Activated CD8-positive, alpha-beta memory T cell treated with anti-CD3 and anti-CD28 coated beads, Interleukin-2, amount 10 ng/mL, durations not matched to agents 7 days and 5 days (primary cell): ENCODE data around the gene ZNF568. TPM values are rescaled to one million over a fixed set of nuclear protein-coding genes. Genes with fewer than 3 reads are reported as not detected.

Experiments
- ATAC-seq: fragments of 150-1000 bp; cut with Tn5 transposase; one replicate; pipeline ENCODE4 v1.10.0; 2021; ENCODE audit warnings: moderate library complexity
- CTCF ChIA-PET: fragments of 350-600 bp; sonication (Branson Sonifier 250); formaldehyde crosslinking; loops from one replicate; lab custom pipeline; 2021; ENCODE audit warnings: antibody characterized with exemption; lab: Charles Lee
- DNase-seq: peaks from one replicate; pipeline ENCODE4 v3.0.0-alpha.2; 2020
- H3K27ac Mint-ChIP-seq: one replicate; pipeline ENCODE4 v1.8.0; 2021; ENCODE audit warnings: mild to moderate bottlenecking, mixed read lengths
- H3K27me3 Mint-ChIP-seq: one replicate; pipeline ENCODE4 v1.8.0; 2021; ENCODE audit warnings: mixed read lengths
- H3K36me3 Mint-ChIP-seq: one replicate; pipeline ENCODE4 v1.8.0; 2021; ENCODE audit warnings: mild to moderate bottlenecking, mixed read lengths
- H3K4me1 Mint-ChIP-seq: one replicate; pipeline ENCODE4 v1.8.0; 2021; ENCODE audit warnings: mixed read lengths
- H3K4me3 Mint-ChIP-seq: one replicate; pipeline ENCODE4 v1.8.0; 2021; ENCODE audit warnings: mild to moderate bottlenecking, moderate library complexity, mixed read lengths
- H3K9me3 Mint-ChIP-seq: one replicate; pipeline ENCODE4 v1.8.0; 2022; ENCODE audit warnings: low read depth, mixed read lengths
- total RNA-seq, 2 experiments: library from RNA; stranded (reverse); gene quantifications; one replicate each; pipeline ENCODE4 v1.2.3, GENCODE V29; 2021

The ZNF568 gene
- total RNA-seq, 2 experiments from 2014 or later = 6.7 to 8.6 TPM

- no peak overlapping the region for H3K27ac Mint-ChIP-seq
- no peak for DNase-seq
- H3K9me3 Mint-ChIP-seq = peaks cover 10% of the 10 kb centered on the region
- ATAC-seq = no peak
- CTCF ChIA-PET = no interaction called here
- no peaks in the 10 kb centered on the region for H3K27me3 Mint-ChIP-seq
- no peaks in the 10 kb centered on the region for H3K36me3 Mint-ChIP-seq
- H3K4me3 Mint-ChIP-seq = no peak overlapping the region
- no peaks in the 10 kb centered on the region for H3K4me1 Mint-ChIP-seq
Measured at GRCh38 chr19:37045140-37045539, 129.0 kb downstream of the ZNF568 start.

Other genes with a start within 250 kb of the ZNF568 start
- 10 to 100 TPM in 1 of 2 experiments, 1 to 10 TPM in 1; 6.0 to 10.5 TPM for gene ZNF461, start 249.5 kb upstream of the ZNF568 start, total RNA-seq
- 10 to 100 TPM in 1 of 2 experiments, 1 to 10 TPM in 1; 7.8 to 12.6 TPM for gene ZNF567, start 228.7 kb upstream of the ZNF568 start, total RNA-seq
- gene ZNF850, start 143.5 kb upstream of the ZNF568 start, total RNA-seq = 1 to 10 TPM; 7.8 to 9.2 TPM
- gene ZNF790, start 77.9 kb upstream of the ZNF568 start, total RNA-seq = 1 to 10 TPM; 6.5 to 7.8 TPM
- 1 to 10 TPM; 4.1 to 6.2 TPM for gene ZNF345, start 65.5 kb upstream of the ZNF568 start, total RNA-seq
- gene ZNF829, start within 50 bp of the ZNF568 start, total RNA-seq = 1 to 10 TPM; 4.9 to 5.5 TPM
- gene ZNF420, start 162.1 kb downstream of the ZNF568 start, total RNA-seq = 10 to 100 TPM; 10.4 to 12.2 TPM